Glutamatergic neuron (in vitro differentiated cells): ENCODE results near the gene RHCG. TPM values are rescaled to one million over a fixed set of nuclear protein-coding genes. Genes with fewer than 3 reads are reported as not detected.

Experiments
- DNase-seq: peaks from one replicate; pipeline ENCODE4 v3.0.0; 2022
- H3K27ac Mint-ChIP-seq: one replicate; pipeline ENCODE4 v1.8.0; 2020; ENCODE audit warnings: mild to moderate bottlenecking, mixed read lengths, inconsistent platforms; ENCODE audit not compliant: unreplicated experiment
- H3K27me3 Mint-ChIP-seq: one replicate; pipeline ENCODE4 v1.8.0; 2020; ENCODE audit warnings: mild to moderate bottlenecking, moderate library complexity, mixed read lengths, inconsistent platforms; ENCODE audit not compliant: unreplicated experiment
- H3K36me3 Mint-ChIP-seq: one replicate; pipeline ENCODE4 v1.8.0; 2020; ENCODE audit warnings: mild to moderate bottlenecking, mixed read lengths, inconsistent platforms; ENCODE audit not compliant: unreplicated experiment
- H3K4me1 Mint-ChIP-seq: one replicate; pipeline ENCODE4 v1.8.0; 2020; ENCODE audit warnings: mild to moderate bottlenecking, low read depth, mixed read lengths, inconsistent platforms; ENCODE audit not compliant: unreplicated experiment
- H3K4me3 Mint-ChIP-seq: one replicate; pipeline ENCODE4 v1.8.0; 2020; ENCODE audit warnings: mild to moderate bottlenecking, mixed read lengths, inconsistent platforms; ENCODE audit not compliant: unreplicated experiment
- H3K9me3 Mint-ChIP-seq: one replicate; pipeline ENCODE4 v1.8.0; 2020; ENCODE audit warnings: mild to moderate bottlenecking, moderate library complexity, mixed read lengths, inconsistent platforms; ENCODE audit not compliant: unreplicated experiment
- CTCF ChIP-seq: fragments of 200-600 bp; sonication (generic); IDR thresholded peaks from one replicate; pipeline ENCODE4 v1.5.0; 2021; ENCODE audit not compliant: partially characterized antibody, unreplicated experiment
- total RNA-seq: library from RNA; stranded (reverse); fragmentation: NEBNext Ultra II Directional; extraction: Animal tissue kit (Norgen Biotek cat#: 25700); gene quantifications from one replicate; pipeline ENCODE4 v1.2.1, GENCODE V29; 2021; ENCODE audit not compliant: unreplicated experiment

RHCG gene
- total RNA-seq, 1 donor from 2014 or later = not detected

GRCh38 chr15:89483079-89483478, 13.3 kb downstream of the RHCG start:
- no peak for DNase-seq
- Mint-ChIP-seq H3K27me3 (peaks cover 7% of the 10 kb centered on the region), H3K4me1 (no peaks in the 10 kb centered on the region), H3K9me3 (peaks cover 1% of the 10 kb centered on the region), H3K36me3 (no peaks in the 10 kb centered on the region), H3K27ac (no peak overlapping the region), H3K4me3 (no peak overlapping the region)
- TF ChIP-seq CTCF = no peak

- no peak for TF ChIP-seq CTCF
- H3K27me3 Mint-ChIP-seq = peaks cover 4% of the 10 kb centered on the region
- peaks cover 1% of the 10 kb centered on the region for H3K9me3 Mint-ChIP-seq
- no peak overlapping the region for H3K4me3 Mint-ChIP-seq
- H3K27ac Mint-ChIP-seq = no peak overlapping the region
- DNase-seq = no peak
- H3K4me1 Mint-ChIP-seq = no peaks in the 10 kb centered on the region
- H3K36me3 Mint-ChIP-seq = no peaks in the 10 kb centered on the region
These were observed 14.2 kb downstream of the RHCG start for GRCh38 chr15:89482139-89482538.

GRCh38 chr15:89480505-89480904, 15.9 kb downstream of the RHCG start:
- no peaks in the 10 kb centered on the region for H3K36me3 Mint-ChIP-seq
- H3K9me3 Mint-ChIP-seq = peaks cover 1% of the 10 kb centered on the region
- peaks cover 7% of the 10 kb centered on the region for H3K27me3 Mint-ChIP-seq
- no peak overlapping the region for H3K4me3 Mint-ChIP-seq
- no peak overlapping the region for H3K27ac Mint-ChIP-seq
- no peak for TF ChIP-seq CTCF
- no peaks in the 10 kb centered on the region for H3K4me1 Mint-ChIP-seq
- no peak for DNase-seq

- Mint-ChIP-seq H3K27ac (no peak overlapping the region), H3K9me3 (peaks cover 1% of the 10 kb centered on the region), H3K4me3 (no peak overlapping the region), H3K4me1 (no peaks in the 10 kb centered on the region), H3K27me3 (peaks cover 10% of the 10 kb centered on the region), H3K36me3 (no peaks in the 10 kb centered on the region)
- no peak for TF ChIP-seq CTCF
- DNase-seq = no peak
These were observed 17.2 kb downstream of the RHCG start for GRCh38 chr15:89479173-89479572.

GRCh38 chr15:89477411-89478242, 18.8 kb downstream of the RHCG start:
- H3K36me3 Mint-ChIP-seq = no peaks in the 10 kb centered on the region
- peaks cover 3% of the 10 kb centered on the region for H3K9me3 Mint-ChIP-seq
- no peak for TF ChIP-seq CTCF
- H3K27ac Mint-ChIP-seq = no peak overlapping the region
- H3K4me3 Mint-ChIP-seq = no peak overlapping the region
- DNase-seq = no peak
- no peaks in the 10 kb centered on the region for H3K4me1 Mint-ChIP-seq
- peaks cover 10% of the 10 kb centered on the region for H3K27me3 Mint-ChIP-seq
